OCI-LY7 (cell line): ENCODE measurements around the gene MATCAP1. TPM values are rescaled to one million over a fixed set of nuclear protein-coding genes. Genes with fewer than 3 reads are reported as not detected.

Experiments used
- BruUV-seq: library from RNA; stranded (reverse); fragments of 400-500 nt; replicated peaks from 2 replicates; lab custom pipeline; 2021; lab: Mats Ljungman, UMichigan
- CTCF ChIA-PET: fragments of 300-600 bp; sonication (Branson Sonifier 250); formaldehyde crosslinking; loops from one replicate; lab custom pipeline; 2022; ENCODE audit warnings: antibody characterized with exemption; ENCODE audit not compliant: unreplicated experiment; lab: Charles Lee
- POLR2A ChIA-PET: fragments of 300-600 bp; sonication (Branson Sonifier 250); formaldehyde crosslinking; loops from one replicate; lab custom pipeline; 2022; ENCODE audit warnings: antibody characterized with exemption; lab: Charles Lee
- DNase-seq: peaks from one replicate; pipeline ENCODE4 v3.0.0-alpha.2; 2015; ENCODE audit warnings: low spot score
- H2AFZ ChIP-seq: fragments of 200-600 bp; sonication (generic), shearing (Covaris generic); 2 replicates; pipeline ENCODE4 v1.6.1; 2014; ENCODE audit warnings: mild to moderate bottlenecking, antibody characterized with exemption, low read length, moderate library complexity
- H3K27ac ChIP-seq: fragments of 200-600 bp; sonication (generic); 2 replicates; pipeline ENCODE4 v1.5.1; 2014; ENCODE audit warnings: mixed run types, low read depth, mild to moderate bottlenecking, moderate library complexity, low read length, inconsistent platforms; ENCODE audit not compliant: poor library complexity, severe bottlenecking
- H3K36me3 ChIP-seq: fragments of 200-600 bp; sonication (generic); 2 replicates; pipeline ENCODE4 v1.6.1; 2014; ENCODE audit warnings: mild to moderate bottlenecking, antibody characterized with exemption, low read length, moderate library complexity, mixed read lengths; ENCODE audit not compliant: insufficient read depth
- H3K4me1 ChIP-seq: fragments of 200-600 bp; sonication (generic); 2 replicates; pipeline ENCODE4 v1.5.1; 2014; ENCODE audit warnings: mild to moderate bottlenecking, low read length; ENCODE audit not compliant: insufficient read depth, poor library complexity, severe bottlenecking
- H3K4me2 ChIP-seq: fragments of 200-600 bp; sonication (generic); 2 replicates; pipeline ENCODE4 v1.6.1; 2014; ENCODE audit warnings: mild to moderate bottlenecking, low read length
- H3K4me3 ChIP-seq: fragments of 200-600 bp; sonication (generic); 2 replicates; pipeline ENCODE4 v1.5.1; 2014; ENCODE audit warnings: mild to moderate bottlenecking, low read depth, low read length; ENCODE audit not compliant: poor library complexity, severe bottlenecking
- H3K79me2 ChIP-seq: fragments of 200-600 bp; sonication (generic); 2 replicates; pipeline ENCODE4 v1.6.1; 2016; ENCODE audit warnings: low read depth, mild to moderate bottlenecking, low read length, moderate library complexity, mixed read lengths; ENCODE audit not compliant: insufficient read depth
- H3K9me2 ChIP-seq: fragments of 200-600 bp; sonication (generic); 2 replicates; pipeline ENCODE4 v1.6.1; 2016; ENCODE audit warnings: mild to moderate bottlenecking, low read length, mixed read lengths; ENCODE audit not compliant: insufficient read depth
- H3K9me3 ChIP-seq: fragments of 200-600 bp; sonication (generic); 2 replicates; pipeline ENCODE4 v1.6.1; 2014; ENCODE audit warnings: mild to moderate bottlenecking, mixed run types, low read length, mixed read lengths
- H4K20me1 ChIP-seq: fragments of 200-600 bp; sonication (generic); 2 replicates; pipeline ENCODE4 v1.6.1; 2014; ENCODE audit warnings: mild to moderate bottlenecking, antibody characterized with exemption, low read length, moderate library complexity, mixed read lengths; ENCODE audit not compliant: insufficient read depth
- CTCF ChIP-seq: fragments of 200-600 bp; sonication (generic); conservative IDR thresholded peaks from 2 replicates; pipeline ENCODE4 v1.5.1; 2014; ENCODE audit warnings: mild to moderate bottlenecking, antibody characterized with exemption, low read length, moderate library complexity, mixed read lengths
- EZH2phosphoT487 ChIP-seq: fragments of 200-600 bp; sonication (generic); IDR thresholded peaks from 2 replicates; pipeline ENCODE4 v1.6.1; 2018; ENCODE audit warnings: low read depth, borderline replicate concordance, mild to moderate bottlenecking, mixed run types, antibody characterized with exemption, low read length, moderate library complexity, mixed read lengths
- intact Hi-C: fragments of 100-400 bp; cut with micrococcal nuclease; formaldehyde crosslinking; loops from one replicate; pipeline ENCODE4 v1.10.0; 2022; ENCODE audit not compliant: unreplicated experiment
- total RNA-seq, 2 experiments: library from RNA; depleted of rRNA in 1 of 2; stranded (reverse); fragments of >200 nt in 1 of 2; shearing (Covaris generic) in 1 of 2; gene quantifications; 2 replicates each; pipeline ENCODE4 v1.2.3, GENCODE V29; 2014 to 2022

MATCAP1 gene
- total RNA-seq, 2 experiments from 2014 or later = 22.9 to 39.6 TPM

- Histone ChIP-seq H3K9me2 (no peaks in the 10 kb centered on the region), H3K36me3 (peaks cover 49% of the 10 kb centered on the region), H3K4me1 (no peaks in the 10 kb centered on the region), H3K9me3 (no peaks in the 10 kb centered on the region), H3K4me3 (no peak overlapping the region), H3K27ac (no peak overlapping the region), H4K20me1 (no peaks in the 10 kb centered on the region), H3K79me2 (no peaks in the 10 kb centered on the region), H3K4me2 (no peak overlapping the region), H2AFZ (no peak overlapping the region)
- no peak for TF ChIP-seq EZH2phosphoT487
- TF ChIP-seq CTCF = no peak
- intact Hi-C loops = no loop called here
- POLR2A ChIA-PET = no interaction called here
- BruUV-seq = no TSS peak
- CTCF ChIA-PET = interaction anchor here (0.5 to 0.9 kb wide), 2 partner anchors 9 to 136 kb away, joined by 3 read pairs; no protein-coding TSS in a partner anchor
- DNase-seq = no peak
Measured at GRCh38 chr16:67148656-67149275, 35.0 kb downstream of the MATCAP1 start.

- H4K20me1 ChIP-seq = no peaks in the 10 kb centered on the region
- H3K4me2 ChIP-seq = no peak overlapping the region
- TF ChIP-seq EZH2phosphoT487 (no peak), CTCF (no peak)
- no peak for DNase-seq
- H3K9me2 ChIP-seq = no peaks in the 10 kb centered on the region
- no peak overlapping the region for H3K4me3 ChIP-seq
- ChIA-PET POLR2A (no interaction called here), CTCF (no interaction called here)
- intact Hi-C loops = no loop called here
- peaks cover 53% of the 10 kb centered on the region for H3K36me3 ChIP-seq
- no peak overlapping the region for H3K27ac ChIP-seq
- no peaks in the 10 kb centered on the region for H3K9me3 ChIP-seq
- BruUV-seq = no TSS peak
- no peaks in the 10 kb centered on the region for H3K4me1 ChIP-seq
- no peak overlapping the region for H2AFZ ChIP-seq
- H3K79me2 ChIP-seq = no peaks in the 10 kb centered on the region
Measured at GRCh38 chr16:67148221-67148620, 35.5 kb downstream of the MATCAP1 start.

GRCh38 chr16:67147437-67148140 lies 36.2 kb downstream of the MATCAP1 start:
- no peak overlapping the region for H2AFZ ChIP-seq
- H3K4me2 ChIP-seq = no peak overlapping the region
- DNase-seq = no peak
- intact Hi-C loops = no loop called here
- ChIA-PET CTCF (no interaction called here), POLR2A (no interaction called here)
- TF ChIP-seq CTCF (no peak), EZH2phosphoT487 (no peak)
- H3K4me1 ChIP-seq = no peaks in the 10 kb centered on the region
- H3K27ac ChIP-seq = no peak overlapping the region
- no peaks in the 10 kb centered on the region for H3K9me2 ChIP-seq
- H3K9me3 ChIP-seq = no peaks in the 10 kb centered on the region
- no peak overlapping the region for H3K4me3 ChIP-seq
- TSS peak; percentile 63 for BruUV-seq
- peaks cover 59% of the 10 kb centered on the region for H3K36me3 ChIP-seq
- no peaks in the 10 kb centered on the region for H4K20me1 ChIP-seq
- no peaks in the 10 kb centered on the region for H3K79me2 ChIP-seq
